ENCODE results near the gene UBE3A. TPM values are rescaled to one million over a fixed set of nuclear protein-coding genes. Genes with fewer than 3 reads are reported as not detected.

UBE3A gene
- total and polyA plus RNA-seq, 8 donors: 8.9 to 48.9 (median 39.0) TPM

DNA sequence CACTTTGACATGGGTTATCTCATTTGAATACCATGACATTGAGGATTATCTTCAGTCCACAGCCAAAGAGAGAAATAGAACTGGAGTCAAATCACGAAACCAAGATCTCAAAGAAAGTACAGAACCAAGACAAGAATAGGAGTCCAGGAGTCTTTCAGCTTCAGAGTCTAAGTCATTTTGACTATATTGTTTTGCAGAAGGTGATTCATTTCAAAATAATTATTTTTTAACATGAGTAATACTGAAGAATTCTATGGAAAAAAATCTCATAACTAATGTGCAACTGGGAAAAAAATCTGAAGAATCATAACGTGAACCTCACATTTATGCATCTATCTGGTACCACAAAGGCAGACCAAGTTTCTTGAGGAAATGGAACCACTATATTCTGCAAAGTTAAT, 60.3 kb downstream of the UBE3A start:
- peaks cover 0 to 12% (median 0%) of the 10 kb centered on the region in 3 donors for H3K36me3 ChIP-seq
- H3K9me3 ChIP-seq: no peaks in the 10 kb centered on the region
- H3K27me3 ChIP-seq: no peaks in the 10 kb centered on the region
- H3K27ac ChIP-seq: no peak overlapping the region
- intact Hi-C loops (cut with DNase I): no loop called here
- TF ChIP-seq, protein P1, sequence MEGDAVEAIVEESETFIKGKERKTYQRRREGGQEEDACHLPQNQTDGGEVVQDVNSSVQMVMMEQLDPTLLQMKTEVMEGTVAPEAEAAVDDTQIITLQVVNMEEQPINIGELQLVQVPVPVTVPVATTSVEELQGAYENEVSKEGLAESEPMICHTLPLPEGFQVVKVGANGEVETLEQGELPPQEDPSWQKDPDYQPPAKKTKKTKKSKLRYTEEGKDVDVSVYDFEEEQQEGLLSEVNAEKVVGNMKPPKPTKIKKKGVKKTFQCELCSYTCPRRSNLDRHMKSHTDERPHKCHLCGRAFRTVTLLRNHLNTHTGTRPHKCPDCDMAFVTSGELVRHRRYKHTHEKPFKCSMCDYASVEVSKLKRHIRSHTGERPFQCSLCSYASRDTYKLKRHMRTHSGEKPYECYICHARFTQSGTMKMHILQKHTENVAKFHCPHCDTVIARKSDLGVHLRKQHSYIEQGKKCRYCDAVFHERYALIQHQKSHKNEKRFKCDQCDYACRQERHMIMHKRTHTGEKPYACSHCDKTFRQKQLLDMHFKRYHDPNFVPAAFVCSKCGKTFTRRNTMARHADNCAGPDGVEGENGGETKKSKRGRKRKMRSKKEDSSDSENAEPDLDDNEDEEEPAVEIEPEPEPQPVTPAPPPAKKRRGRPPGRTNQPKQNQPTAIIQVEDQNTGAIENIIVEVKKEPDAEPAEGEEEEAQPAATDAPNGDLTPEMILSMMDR (IDR thresholded peaks at IDR 0.05): no peak
- H3K4me1 ChIP-seq: no peaks in the 10 kb centered on the region
- WGBS, 2 donors: 85 to 87% methylated on average over 2 of the region's 2 CpGs
- no peak for DNase-seq
- no peak for FAIRE-seq
- no peak for ATAC-seq
- no peak overlapping the region for H3K4me3 ChIP-seq

DNA sequence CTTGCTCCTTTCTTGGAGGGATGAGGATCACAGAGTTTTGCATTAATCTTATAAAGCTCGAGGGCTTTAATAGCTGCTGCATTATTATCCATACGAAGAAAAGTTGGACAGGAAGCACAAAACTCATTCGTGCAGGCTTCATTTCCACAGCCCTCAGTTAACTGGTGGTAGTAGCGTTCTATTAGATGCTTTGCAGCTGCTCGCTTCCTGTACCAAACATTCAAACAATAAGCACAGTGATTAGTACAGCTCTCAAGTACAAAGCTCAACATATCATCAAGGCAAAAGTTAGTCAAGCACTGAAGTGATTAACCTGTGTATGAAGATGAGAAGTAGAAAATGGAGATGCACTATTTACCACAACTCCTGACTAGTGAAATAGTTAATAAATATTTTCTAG, 63.3 kb downstream of the UBE3A start:
- H3K4me3 ChIP-seq: no peak overlapping the region
- intact Hi-C loops (cut with DNase I): no loop called here
- no peak for ATAC-seq
- DNase-seq: no peak
- H3K9me3 ChIP-seq: no peaks in the 10 kb centered on the region
- no peak for FAIRE-seq
- no peaks in the 10 kb centered on the region for H3K4me1 ChIP-seq
- TF ChIP-seq, protein P1 (IDR thresholded peaks at IDR 0.05): no peak
- no peak overlapping the region for H3K27ac ChIP-seq
- H3K36me3 ChIP-seq: peaks cover 0 to 25% (median 2%) of the 10 kb centered on the region in 3 donors
- 87 to 88% methylated on average over 5 of the region's 5 CpGs for WGBS, 2 donors
- H3K27me3 ChIP-seq: no peaks in the 10 kb centered on the region

DNA sequence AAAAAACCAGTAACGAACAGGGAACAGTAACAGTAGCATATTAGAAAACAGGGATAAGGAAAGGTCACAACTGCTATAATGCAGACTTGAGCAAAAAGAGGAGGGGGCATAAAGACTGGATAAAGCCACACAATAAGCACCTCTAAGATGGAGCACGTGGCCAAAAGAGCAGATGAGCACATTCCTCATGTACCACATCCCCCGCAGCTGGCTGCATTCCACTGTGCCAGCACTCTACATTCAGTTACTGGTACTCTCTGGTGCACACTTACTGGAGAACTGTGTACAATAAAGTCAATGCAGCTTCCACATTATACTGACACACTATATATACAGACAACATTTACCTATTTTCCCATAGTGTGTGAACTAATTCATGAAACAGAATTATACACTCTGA, 64.7 kb downstream of the UBE3A start:
- H3K27me3 ChIP-seq: no peaks in the 10 kb centered on the region
- intact Hi-C loops (cut with DNase I): no loop called here
- H3K9me3 ChIP-seq: no peaks in the 10 kb centered on the region
- DNase-seq: no peak
- H3K27ac ChIP-seq: no peak overlapping the region
- no peak for ATAC-seq
- FAIRE-seq: no peak
- WGBS, 2 donors: 94 to 95% methylated on average over 3 of the region's 3 CpGs
- peaks cover 0 to 34% (median 2%) of the 10 kb centered on the region in 3 donors for H3K36me3 ChIP-seq
- TF ChIP-seq, protein P1 (IDR thresholded peaks at IDR 0.05): no peak
- no peaks in the 10 kb centered on the region for H3K4me1 ChIP-seq
- H3K4me3 ChIP-seq: no peak overlapping the region

DNA sequence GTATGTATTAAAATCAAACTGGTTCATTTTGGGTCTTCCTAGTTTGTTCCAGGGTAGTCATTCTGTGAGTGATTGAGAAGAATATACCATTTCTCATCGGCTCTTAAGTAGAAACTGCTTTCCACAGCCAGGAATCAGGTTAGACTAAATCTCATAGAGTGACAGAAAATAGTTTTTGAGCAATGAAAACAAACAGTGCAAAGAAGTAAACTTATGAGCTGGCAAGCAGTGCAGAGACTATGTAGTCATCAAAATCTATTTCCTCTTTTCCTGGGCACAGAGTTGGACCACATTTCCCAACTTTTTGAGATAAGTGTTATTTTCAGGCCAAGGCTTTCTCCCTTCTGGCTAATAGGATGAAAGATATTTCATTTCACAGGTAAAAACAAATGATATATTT, 66.5 kb downstream of the UBE3A start:
- Histone ChIP-seq H3K4me1 (no peaks in the 10 kb centered on the region), H3K27ac (no peak overlapping the region), H3K27me3 (no peaks in the 10 kb centered on the region), H3K4me3 (no peak overlapping the region), H3K36me3 (peaks cover 0 to 34% (median 2%) of the 10 kb centered on the region in 3 donors), H3K9me3 (no peaks in the 10 kb centered on the region)
- WGBS, 2 donors: 83 to 94% methylated on average over 1 of the region's 1 CpG
- FAIRE-seq (no peak), DNase-seq (no peak), ATAC-seq (peak in 3 of 4 donors; percentile 43 to 50 (median 50))
- TF ChIP-seq, protein P1 (IDR thresholded peaks at IDR 0.05): no peak
- intact Hi-C loops (cut with DNase I): no loop called here

DNA sequence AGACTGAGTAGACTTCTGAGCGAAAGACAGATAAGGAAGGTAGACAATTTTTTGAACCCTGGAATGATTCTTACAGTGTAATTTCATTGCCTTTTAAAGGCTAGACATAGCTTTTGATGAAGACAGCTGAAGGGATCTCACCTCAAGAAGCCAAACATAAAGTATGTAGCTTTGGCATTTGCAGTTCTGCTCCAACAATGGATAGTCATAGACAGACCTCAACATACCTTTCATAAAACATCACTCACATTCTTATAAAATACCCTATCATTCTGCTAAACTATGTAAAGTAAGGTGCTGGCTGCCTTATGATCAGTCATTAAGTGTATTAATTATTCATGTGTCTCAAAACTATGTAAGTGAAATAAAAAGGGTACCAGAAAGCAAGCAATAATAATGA, 70.0 kb downstream of the UBE3A start:
- Histone ChIP-seq H3K9me3 (no peaks in the 10 kb centered on the region), H3K36me3 (peaks cover 0 to 23% (median 2%) of the 10 kb centered on the region in 3 donors), H3K27ac (no peak overlapping the region), H3K4me1 (no peaks in the 10 kb centered on the region), H3K4me3 (no peak overlapping the region), H3K27me3 (no peaks in the 10 kb centered on the region)
- WGBS, 2 donors: 98 to 100% methylated on average over 1 of the region's 1 CpG
- TF ChIP-seq, protein P1 (IDR thresholded peaks at IDR 0.05): no peak
- FAIRE-seq (no peak), DNase-seq (no peak), ATAC-seq (no peak)
- intact Hi-C loops (cut with DNase I): no loop called here
